GM12878 (cell line): ENCODE results near the gene HMHB1. TPM values are rescaled to one million over a fixed set of nuclear protein-coding genes. Genes with fewer than 3 reads are reported as not detected.

ENCODE experiments used
- BHLHE40 ChIP-seq, 2 experiments: fragments of 450-650 bp in 1 of 2; IDR thresholded peaks; 2 replicates each; pipeline ENCODE4 v1.6.1; 2011 to 2017; ENCODE audit warnings: low read depth in 2 of 2, borderline replicate concordance in 1 of 2, improper control_type of control experiment in 1 of 2, low read length in 1 of 2, mild to moderate bottlenecking in 1 of 2
- FOXM1 ChIP-seq: IDR thresholded peaks from 2 replicates; pipeline ENCODE4 v1.6.1; 2012; ENCODE audit warnings: low read depth, mild to moderate bottlenecking, inconsistent platforms, low read length, moderate library complexity
- NR2F1 ChIP-seq: fragments of 450-650 bp; conservative IDR thresholded peaks from 2 replicates; pipeline ENCODE4 v1.6.1; 2017; ENCODE audit warnings: mild to moderate bottlenecking
- TCF12 ChIP-seq: IDR thresholded peaks from 2 replicates; pipeline ENCODE4 v1.6.1; 2011; ENCODE audit warnings: low read depth, mild to moderate bottlenecking, low read length
- TCF7 ChIP-seq: IDR thresholded peaks from 2 replicates; pipeline ENCODE4 v1.6.1; 2014; ENCODE audit warnings: antibody characterized with exemption, borderline replicate concordance
- polyA plus RNA-seq, 11 experiments: library from polyadenylated mRNA; depleted of rRNA in 4 of 11; unstranded in 6 of 11; stranded (reverse) in 5 of 11; fragments of >200 nt; fragmentation: Nextera tagmentation in 4 of 11; fragmentation: Illumina TruSeq in 1 of 11; extraction: Ambion mirVana in 4 of 11; extraction: Trizol in 1 of 11; gene quantifications; 1 replicate in 1 of 11; 2 replicates in 10 of 11; pipeline versions ENCODE4 v1.2.1 to v1.2.3, GENCODE V29; 2011 to 2016; ENCODE audit warnings: inconsistent platforms in 2 of 11, missing spikeins in 2 of 11, low read depth in 1 of 11
- total RNA-seq, 4 experiments: library from RNA; depleted of rRNA in 3 of 4; stranded (reverse); fragments of >200 nt in 3 of 4; fragmentation: Illumina TruSeq in 1 of 4; extraction: Trizol in 1 of 4; gene quantifications; 2 replicates each; pipeline versions ENCODE4 v1.2.1 to v1.2.3, GENCODE V29; 2013 to 2021
- TF ChIP-seq, protein P1 (sequence below): IDR thresholded peaks from 2 replicates; pipeline ENCODE4 v1.6.1; 2011; ENCODE audit warnings: borderline replicate concordance, low read depth, mild to moderate bottlenecking, moderate library complexity, low read length; ENCODE audit not compliant: insufficient read depth, poor library complexity, severe bottlenecking
- TF ChIP-seq, protein P2 (sequence below): IDR thresholded peaks from 2 replicates; pipeline ENCODE4 v1.6.1; 2012; ENCODE audit warnings: low read length, inconsistent platforms
- TF ChIP-seq, protein P3 (sequence below): IDR thresholded peaks from 2 replicates; pipeline ENCODE4 v1.6.1; 2012; ENCODE audit warnings: mild to moderate bottlenecking, low read depth, low read length
- TF ChIP-seq, protein P4 (sequence below): IDR thresholded peaks from 2 replicates; pipeline ENCODE4 v1.6.1; 2012; ENCODE audit warnings: improper control_type of control experiment, low read depth, low read length; ENCODE audit not compliant: insufficient replicate concordance

Gene HMHB1
- total and polyA plus RNA-seq, 10 of the 15 experiments (the other 5 are each of a cell fraction or from before 2014, with no cell fraction given), result 0.45 to 20.3 (median 4.6) TPM

DNA sequence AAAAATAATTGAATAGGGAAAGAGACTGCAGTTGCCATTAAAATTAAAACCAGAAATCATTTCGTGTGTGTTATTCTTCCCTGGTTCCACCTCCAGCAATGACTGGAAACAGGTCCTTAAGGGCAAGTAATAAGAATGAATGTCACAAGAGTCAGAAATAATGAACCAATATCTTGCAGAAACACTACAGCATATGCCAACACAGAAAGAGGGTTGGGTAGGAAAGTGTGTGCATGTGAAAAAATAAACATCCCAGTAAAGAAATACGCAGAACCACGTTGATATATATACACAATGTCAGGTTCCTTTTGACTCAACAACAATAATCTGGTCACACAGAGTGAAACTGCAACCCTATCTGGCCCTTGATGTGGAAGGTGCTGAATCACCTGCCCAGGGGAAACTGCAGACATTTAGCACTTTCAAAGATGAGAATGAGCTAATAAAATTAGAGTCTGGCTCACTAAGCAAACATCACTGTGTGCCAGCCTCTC is 15.0 kb downstream of the HMHB1 start (continued):
- TF ChIP-seq, protein P1, sequence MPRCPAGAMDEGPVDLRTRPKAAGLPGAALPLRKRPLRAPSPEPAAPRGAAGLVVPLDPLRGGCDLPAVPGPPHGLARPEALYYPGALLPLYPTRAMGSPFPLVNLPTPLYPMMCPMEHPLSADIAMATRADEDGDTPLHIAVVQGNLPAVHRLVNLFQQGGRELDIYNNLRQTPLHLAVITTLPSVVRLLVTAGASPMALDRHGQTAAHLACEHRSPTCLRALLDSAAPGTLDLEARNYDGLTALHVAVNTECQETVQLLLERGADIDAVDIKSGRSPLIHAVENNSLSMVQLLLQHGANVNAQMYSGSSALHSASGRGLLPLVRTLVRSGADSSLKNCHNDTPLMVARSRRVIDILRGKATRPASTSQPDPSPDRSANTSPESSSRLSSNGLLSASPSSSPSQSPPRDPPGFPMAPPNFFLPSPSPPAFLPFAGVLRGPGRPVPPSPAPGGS, result peak; percentile 23
- TF ChIP-seq, protein P2, sequence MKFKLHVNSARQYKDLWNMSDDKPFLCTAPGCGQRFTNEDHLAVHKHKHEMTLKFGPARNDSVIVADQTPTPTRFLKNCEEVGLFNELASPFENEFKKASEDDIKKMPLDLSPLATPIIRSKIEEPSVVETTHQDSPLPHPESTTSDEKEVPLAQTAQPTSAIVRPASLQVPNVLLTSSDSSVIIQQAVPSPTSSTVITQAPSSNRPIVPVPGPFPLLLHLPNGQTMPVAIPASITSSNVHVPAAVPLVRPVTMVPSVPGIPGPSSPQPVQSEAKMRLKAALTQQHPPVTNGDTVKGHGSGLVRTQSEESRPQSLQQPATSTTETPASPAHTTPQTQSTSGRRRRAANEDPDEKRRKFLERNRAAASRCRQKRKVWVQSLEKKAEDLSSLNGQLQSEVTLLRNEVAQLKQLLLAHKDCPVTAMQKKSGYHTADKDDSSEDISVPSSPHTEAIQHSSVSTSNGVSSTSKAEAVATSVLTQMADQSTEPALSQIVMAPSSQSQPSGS, result peak; percentile 92
- TF ChIP-seq NR2F1 (peak; percentile 71), BHLHE40 (IDR thresholded peaks at IDR 0.05; ENCODE audit: borderline replicate concordance in 1 of 2, low read depth in 2 of 2, low read length in 1 of 2) (peak; percentile 90), TCF12 (0 out of 2 replicates have a peak, but pooled peaks have one; percentile 44), TCF7 (peak; percentile 97), FOXM1 (peak; percentile 85)
- TF ChIP-seq, protein P3, sequence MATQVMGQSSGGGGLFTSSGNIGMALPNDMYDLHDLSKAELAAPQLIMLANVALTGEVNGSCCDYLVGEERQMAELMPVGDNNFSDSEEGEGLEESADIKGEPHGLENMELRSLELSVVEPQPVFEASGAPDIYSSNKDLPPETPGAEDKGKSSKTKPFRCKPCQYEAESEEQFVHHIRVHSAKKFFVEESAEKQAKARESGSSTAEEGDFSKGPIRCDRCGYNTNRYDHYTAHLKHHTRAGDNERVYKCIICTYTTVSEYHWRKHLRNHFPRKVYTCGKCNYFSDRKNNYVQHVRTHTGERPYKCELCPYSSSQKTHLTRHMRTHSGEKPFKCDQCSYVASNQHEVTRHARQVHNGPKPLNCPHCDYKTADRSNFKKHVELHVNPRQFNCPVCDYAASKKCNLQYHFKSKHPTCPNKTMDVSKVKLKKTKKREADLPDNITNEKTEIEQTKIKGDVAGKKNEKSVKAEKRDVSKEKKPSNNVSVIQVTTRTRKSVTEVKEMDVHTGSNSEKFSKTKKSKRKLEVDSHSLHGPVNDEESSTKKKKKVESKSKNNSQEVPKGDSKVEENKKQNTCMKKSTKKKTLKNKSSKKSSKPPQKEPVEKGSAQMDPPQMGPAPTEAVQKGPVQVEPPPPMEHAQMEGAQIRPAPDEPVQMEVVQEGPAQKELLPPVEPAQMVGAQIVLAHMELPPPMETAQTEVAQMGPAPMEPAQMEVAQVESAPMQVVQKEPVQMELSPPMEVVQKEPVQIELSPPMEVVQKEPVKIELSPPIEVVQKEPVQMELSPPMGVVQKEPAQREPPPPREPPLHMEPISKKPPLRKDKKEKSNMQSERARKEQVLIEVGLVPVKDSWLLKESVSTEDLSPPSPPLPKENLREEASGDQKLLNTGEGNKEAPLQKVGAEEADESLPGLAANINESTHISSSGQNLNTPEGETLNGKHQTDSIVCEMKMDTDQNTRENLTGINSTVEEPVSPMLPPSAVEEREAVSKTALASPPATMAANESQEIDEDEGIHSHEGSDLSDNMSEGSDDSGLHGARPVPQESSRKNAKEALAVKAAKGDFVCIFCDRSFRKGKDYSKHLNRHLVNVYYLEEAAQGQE, result peak; percentile 27; the same call in 1 of the 2 replicates
- TF ChIP-seq, protein P4, sequence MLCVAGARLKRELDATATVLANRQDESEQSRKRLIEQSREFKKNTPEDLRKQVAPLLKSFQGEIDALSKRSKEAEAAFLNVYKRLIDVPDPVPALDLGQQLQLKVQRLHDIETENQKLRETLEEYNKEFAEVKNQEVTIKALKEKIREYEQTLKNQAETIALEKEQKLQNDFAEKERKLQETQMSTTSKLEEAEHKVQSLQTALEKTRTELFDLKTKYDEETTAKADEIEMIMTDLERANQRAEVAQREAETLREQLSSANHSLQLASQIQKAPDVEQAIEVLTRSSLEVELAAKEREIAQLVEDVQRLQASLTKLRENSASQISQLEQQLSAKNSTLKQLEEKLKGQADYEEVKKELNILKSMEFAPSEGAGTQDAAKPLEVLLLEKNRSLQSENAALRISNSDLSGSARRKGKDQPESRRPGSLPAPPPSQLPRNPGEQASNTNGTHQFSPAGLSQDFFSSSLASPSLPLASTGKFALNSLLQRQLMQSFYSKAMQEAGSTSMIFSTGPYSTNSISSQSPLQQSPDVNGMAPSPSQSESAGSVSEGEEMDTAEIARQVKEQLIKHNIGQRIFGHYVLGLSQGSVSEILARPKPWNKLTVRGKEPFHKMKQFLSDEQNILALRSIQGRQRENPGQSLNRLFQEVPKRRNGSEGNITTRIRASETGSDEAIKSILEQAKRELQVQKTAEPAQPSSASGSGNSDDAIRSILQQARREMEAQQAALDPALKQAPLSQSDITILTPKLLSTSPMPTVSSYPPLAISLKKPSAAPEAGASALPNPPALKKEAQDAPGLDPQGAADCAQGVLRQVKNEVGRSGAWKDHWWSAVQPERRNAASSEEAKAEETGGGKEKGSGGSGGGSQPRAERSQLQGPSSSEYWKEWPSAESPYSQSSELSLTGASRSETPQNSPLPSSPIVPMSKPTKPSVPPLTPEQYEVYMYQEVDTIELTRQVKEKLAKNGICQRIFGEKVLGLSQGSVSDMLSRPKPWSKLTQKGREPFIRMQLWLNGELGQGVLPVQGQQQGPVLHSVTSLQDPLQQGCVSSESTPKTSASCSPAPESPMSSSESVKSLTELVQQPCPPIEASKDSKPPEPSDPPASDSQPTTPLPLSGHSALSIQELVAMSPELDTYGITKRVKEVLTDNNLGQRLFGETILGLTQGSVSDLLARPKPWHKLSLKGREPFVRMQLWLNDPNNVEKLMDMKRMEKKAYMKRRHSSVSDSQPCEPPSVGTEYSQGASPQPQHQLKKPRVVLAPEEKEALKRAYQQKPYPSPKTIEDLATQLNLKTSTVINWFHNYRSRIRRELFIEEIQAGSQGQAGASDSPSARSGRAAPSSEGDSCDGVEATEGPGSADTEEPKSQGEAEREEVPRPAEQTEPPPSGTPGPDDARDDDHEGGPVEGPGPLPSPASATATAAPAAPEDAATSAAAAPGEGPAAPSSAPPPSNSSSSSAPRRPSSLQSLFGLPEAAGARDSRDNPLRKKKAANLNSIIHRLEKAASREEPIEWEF, result peak; percentile 54
